ENCODE measurements around the gene DDX6.
"Not testable (repeated sequence)": the region's sequence is repeated elsewhere in the genome, so short reads cannot be mapped to it uniquely, and the experiment has no call there.

DDX6 gene

DNA sequence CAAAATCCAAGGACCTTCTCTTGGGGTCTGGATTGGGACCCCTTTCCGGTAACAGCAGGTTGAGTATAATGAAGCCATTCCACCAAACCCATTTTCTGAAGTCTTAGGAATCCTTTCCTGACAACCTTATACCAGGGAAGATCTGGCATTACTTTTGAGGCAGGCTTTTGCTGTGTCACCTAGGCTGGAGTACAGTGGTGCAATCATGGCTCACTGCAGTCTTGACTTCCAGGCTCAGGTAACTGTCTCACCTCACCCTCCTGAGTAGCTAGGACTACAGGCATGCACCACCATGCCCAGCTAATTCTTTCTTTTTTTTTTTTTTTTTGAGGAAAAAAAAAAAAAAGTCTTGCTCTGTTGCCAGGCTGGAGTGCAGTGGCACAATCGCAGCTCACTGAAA is 55.8 kb downstream of the DDX6 start:
- DNase-seq = no peak

DNA sequence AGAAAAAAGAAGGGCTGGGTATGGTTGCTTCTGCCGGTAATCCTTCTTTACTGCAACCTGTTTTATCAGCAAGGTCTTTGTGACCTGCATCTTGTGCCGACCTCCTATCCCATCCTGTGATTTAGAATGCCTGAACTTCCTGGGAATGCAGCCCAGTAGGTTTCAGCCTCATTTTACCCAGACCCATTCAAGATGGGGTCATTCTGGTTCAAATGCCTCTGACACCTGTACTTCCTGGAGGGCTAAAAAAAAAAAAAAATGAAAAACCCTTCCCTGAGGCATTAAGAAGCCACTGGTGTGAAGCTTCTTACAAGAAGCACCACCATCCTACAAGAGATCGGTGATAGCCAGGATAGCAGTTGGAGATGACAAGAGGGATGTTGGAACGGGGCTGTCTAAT is 56.9 kb downstream of the DDX6 start:
- no peak for DNase-seq

GRCh38 chr11:118729753-118730152 is 61.2 kb downstream of the DDX6 start:
- not testable (repeated sequence) for DNase-seq

GRCh38 chr11:118728112-118728511 is 62.9 kb downstream of the DDX6 start:
- not testable (repeated sequence) for DNase-seq

- DNase-seq = not testable (repeated sequence)
Observed at GRCh38 chr11:118727721-118728066, 63.3 kb downstream of the DDX6 start.

DNA sequence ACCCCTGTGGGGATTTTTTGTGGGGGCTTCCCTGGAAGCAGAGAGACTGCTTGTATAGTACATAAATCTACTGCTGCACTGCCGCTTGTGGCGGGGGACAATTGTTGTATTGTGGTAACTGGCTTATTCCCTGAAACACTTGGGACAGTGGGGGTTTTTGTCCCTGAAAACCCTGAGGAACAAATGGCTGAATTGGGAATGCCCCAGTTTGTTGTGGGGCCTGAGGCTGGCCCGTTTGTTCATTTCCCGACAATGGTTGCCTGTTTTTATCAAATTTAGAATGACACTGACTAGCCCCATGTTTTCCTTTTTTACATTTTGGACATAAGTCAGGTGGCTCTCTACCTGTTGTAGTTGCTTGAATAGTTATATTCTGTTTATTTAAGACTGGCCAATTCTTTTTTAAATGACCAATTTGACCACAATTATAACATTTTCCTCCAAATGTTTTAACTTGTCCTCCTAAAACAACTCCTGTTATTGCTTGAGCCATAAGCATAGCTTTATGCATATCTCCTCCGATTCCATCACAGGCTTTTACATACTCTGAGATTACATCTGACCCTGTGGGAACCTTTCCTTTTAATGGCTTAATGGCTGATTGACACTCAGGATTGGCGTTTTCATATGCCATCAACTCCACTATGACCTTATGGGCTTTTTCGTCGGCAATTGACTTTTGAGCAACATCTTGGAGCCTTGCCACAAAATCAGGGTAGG is 63.8 kb downstream of the DDX6 start:
- DNase-seq = not testable (repeated sequence)

- DNase-seq = not testable (repeated sequence)
Observed at GRCh38 chr11:118721478-118722015, 69.4 kb downstream of the DDX6 start.

DNA sequence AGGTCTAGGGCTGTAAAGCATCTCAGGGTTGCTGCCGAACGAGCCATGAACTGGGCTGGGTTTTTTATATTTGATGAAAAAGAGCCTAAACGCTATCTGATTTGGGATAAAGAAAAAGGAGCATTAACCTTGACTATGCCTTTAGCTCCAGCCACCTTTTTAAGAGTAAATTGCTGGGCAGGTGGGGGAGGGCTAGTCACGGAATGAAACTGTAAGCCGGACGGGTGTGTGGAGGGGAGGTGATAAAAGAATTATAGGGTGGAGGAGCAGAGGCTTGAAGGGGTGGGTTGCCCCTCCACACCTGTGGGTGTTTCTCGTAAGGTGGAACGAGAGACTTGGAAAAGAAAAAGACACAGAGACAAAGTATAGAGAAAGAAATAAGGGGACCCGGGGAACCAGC is 70.2 kb downstream of the DDX6 start:
- DNase-seq = not testable (repeated sequence)

GRCh38 chr11:118720078-118720477 is 70.9 kb downstream of the DDX6 start:
- DNase-seq = not testable (repeated sequence)

DNA sequence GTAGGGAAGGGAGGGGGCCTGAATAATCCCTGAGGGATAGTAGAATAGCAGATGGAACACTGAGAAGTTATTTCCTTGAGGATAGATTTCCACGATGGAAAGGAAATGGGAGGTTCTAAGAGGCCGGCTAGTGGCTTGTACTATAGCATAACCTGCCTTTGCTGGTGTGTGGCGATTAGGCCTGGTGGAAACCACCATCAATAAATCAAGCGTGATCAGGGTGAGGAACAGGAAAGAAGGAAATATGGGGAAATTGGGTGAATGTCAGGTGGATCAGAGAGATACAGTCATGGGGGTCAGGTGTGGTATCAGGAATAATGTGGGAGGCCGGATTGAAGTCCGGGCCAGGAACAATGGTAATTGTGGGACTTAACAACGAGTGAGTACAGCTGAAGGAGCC is 72.4 kb downstream of the DDX6 start:
- DNase-seq = not testable (repeated sequence)

DNA sequence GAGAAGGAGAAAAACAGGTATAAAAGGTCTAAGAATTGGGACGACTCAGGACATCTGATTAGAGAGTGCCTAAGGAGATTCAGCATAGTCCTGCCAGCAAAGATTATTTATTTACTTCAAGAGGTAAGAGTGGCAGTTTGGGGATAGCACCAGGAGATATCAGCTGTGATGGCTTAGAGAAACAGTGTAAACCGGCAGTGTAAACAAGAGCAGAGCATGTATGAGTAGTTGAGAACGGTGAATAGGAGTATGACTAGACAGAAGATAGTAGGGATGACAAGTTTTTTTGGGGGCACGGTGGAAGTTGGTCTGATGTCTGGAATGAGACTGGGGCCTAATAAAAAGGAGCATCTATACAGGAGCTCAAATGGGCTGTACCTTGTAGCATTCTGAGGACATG is 73.2 kb downstream of the DDX6 start:
- not testable (repeated sequence) for DNase-seq

GRCh38 chr11:118717221-118717620 is 73.7 kb downstream of the DDX6 start:
- DNase-seq = not testable (repeated sequence)

DNA sequence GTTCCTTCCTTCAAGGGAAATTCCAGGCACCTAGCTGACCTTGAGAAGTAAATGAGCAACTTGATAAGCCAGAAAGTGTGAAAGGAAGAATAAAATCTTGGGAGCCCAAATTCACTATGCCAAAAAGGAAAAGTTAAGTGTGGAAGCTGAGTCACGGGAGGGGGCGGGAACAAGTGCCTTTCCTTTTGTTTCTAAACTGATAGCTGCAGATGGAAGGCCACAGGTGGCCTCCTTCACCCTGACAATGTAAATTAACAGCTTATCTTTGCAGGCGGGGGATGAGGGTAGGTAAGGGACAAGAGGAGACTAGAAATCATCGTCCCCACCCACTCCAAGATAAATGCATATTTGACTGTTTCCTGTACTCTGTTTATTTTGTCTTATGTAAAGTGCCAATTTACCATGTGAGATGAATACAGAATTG is 75.1 kb downstream of the DDX6 start:
- no peak for DNase-seq

DNA sequence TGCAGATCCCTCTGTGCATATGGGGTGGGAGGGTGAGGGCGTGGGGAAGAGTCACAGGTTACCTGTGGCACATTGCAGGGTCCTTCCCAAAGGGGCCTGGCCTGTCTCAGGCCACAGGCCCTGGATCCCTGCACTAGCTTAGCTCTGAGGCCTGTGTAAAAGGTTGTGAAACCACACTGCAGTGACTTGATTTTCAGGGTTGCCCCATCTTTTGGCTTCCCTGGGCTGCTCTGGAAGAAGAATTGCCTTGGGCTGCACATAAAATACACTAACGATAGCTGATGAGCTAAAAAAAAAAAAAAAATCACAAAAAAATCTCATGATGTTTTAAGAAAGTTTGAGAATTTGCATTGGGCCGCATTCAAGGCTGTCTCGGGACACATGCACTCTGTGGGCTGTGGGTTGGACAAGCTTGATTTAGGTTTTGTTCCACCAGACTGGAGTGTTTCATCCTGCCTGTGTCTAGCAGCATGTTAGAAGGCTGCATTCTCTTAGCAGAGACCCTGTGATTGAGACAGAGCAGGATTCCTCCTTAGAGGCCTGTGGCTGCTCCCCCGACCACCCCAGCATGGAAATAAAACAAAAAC is 75.6 kb downstream of the DDX6 start:
- DNase-seq = no peak

DNA sequence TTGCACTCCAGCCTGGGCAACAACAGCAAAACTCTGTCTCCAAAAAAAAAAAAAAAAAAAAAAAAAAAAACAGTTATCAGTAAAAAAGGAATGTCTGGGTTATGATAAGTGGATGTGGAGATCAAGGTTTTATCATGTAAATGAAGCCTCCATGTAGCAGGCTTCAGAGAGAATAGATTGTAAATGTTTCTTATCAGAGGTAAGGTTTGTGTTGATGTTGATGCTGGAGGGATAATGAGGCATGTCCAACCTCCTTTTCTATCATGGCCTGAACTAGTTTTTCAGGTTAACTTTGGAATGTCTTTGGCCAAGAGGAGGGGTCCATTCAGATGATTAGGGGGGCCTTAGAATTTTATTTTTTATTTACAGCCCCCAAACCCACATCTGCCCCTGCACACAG is 76.1 kb downstream of the DDX6 start:
- no peak for DNase-seq

DNA sequence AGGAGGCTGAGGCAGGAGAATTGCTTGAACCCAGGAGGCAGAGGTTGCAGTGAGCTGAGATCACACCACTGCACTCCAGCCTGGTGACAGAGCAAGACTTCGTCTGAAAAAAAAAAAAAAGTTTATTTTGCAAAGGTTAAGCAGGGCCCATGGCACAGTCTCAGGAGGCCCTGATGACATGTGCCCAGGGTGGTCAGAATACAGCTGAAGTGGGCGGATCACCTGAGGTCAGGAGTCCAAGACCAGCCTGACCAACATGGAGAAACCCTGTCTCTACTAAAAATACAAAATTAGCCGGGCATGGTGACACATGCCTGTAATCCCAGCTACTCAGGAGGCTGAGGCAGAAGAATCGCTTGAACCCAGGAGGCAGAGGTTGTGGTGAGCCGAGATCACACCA is 76.5 kb downstream of the DDX6 start:
- not testable (repeated sequence) for DNase-seq

- DNase-seq = no peak
Observed at GRCh38 chr11:118708296-118708695, 82.7 kb downstream of the DDX6 start.

DNA sequence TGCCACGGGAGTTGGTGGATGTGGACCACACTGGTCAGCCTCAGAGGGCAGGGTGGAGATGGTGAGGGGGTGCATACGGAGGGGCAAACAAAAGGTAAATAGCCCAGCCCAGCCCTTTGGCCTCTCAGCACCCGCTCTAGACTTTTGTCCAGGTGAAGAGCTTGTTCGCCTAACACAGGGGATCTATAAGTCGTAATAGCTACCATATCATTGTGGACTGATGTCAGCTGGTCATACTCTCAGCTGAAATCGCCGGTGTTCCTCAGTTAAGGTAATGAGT is 84.5 kb downstream of the DDX6 start:
- DNase-seq = no peak

GRCh38 chr11:118705791-118706545 is 85.0 kb downstream of the DDX6 start:
- no peak for DNase-seq

GRCh38 chr11:118705111-118705741 is 85.7 kb downstream of the DDX6 start:
- DNase-seq = no peak

GRCh38 chr11:118703563-118704106 is 87.3 kb downstream of the DDX6 start:
- DNase-seq = no peak

- no peak for DNase-seq
Observed at GRCh38 chr11:118699506-118700220, 91.3 kb downstream of the DDX6 start.

Data from DMS153 (cell line).